ENCODE results near the gene PMM1. TPM values are rescaled to one million over a fixed set of nuclear protein-coding genes. Genes with fewer than 3 reads are reported as not detected.
A peak's percentile ranks its signal among the peaks of the same experiment; 100 is the strongest.
"Not testable (repeated sequence)": the region's sequence is repeated elsewhere in the genome, so short reads cannot be mapped to it uniquely, and the experiment has no call there.

The PMM1 gene
- total and polyA plus RNA-seq, 2 donors from 2014 or later = 36.4 to 127 TPM

DNA sequence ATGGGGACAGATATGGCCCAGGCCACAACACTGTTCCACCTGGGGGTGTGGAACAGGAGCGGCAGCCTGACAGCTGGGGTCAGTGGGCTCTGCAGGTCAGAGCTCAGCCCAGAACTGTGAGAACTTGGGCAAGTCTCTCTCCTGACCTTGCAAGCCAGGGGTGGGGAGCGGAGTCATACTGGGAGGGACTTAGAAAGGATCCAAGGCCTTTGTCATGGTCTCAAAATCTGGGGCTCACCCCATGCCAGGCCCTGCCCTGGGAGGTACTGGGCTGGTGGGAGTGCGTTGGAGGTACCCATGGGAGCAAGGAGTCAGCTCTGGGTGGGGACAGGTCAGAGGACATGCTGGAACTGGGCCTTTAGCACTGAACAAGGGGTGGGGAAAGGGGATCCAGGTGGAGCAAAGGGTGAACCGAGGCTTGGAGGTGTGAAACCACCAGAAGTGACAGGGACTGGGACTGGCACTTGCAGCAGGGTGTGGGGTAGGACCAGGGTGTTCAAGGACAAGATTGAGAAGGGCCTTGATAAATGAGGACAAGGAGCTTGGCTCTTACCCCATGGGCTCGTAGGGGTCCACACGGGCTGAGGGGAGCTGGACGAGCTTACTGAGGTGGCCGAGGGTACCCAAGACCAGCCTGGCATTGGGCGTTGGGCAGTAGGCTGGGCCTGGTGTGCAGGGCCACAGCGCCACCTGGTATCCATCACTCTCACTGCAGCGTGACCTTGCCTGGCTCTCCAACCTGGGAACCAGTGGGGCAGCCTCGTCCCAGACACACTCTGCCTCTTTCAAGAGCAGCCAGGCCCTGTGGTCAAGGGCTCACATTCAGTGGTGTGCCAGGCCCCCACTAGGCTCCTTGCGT is 7.4 kb upstream of the PMM1 start:
- TF ChIP-seq, protein P1, sequence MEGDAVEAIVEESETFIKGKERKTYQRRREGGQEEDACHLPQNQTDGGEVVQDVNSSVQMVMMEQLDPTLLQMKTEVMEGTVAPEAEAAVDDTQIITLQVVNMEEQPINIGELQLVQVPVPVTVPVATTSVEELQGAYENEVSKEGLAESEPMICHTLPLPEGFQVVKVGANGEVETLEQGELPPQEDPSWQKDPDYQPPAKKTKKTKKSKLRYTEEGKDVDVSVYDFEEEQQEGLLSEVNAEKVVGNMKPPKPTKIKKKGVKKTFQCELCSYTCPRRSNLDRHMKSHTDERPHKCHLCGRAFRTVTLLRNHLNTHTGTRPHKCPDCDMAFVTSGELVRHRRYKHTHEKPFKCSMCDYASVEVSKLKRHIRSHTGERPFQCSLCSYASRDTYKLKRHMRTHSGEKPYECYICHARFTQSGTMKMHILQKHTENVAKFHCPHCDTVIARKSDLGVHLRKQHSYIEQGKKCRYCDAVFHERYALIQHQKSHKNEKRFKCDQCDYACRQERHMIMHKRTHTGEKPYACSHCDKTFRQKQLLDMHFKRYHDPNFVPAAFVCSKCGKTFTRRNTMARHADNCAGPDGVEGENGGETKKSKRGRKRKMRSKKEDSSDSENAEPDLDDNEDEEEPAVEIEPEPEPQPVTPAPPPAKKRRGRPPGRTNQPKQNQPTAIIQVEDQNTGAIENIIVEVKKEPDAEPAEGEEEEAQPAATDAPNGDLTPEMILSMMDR (IDR thresholded peaks at IDR 0.05; ENCODE audit: borderline replicate concordance, extremely low read depth, insufficient read depth) = peak; percentile 87
- H3K9ac ChIP-seq (ENCODE audit: low read length in 3 of 3) = peak overlapping the region in 1 of 3 donors; percentile 44
- no peaks in the 10 kb centered on the region for H3K27me3 ChIP-seq (ENCODE audit: control insufficient read depth, insufficient read depth, low read length)
- no peak overlapping the region for H3K4me3 ChIP-seq (ENCODE audit: low read length in 3 of 3)
- no peaks in the 10 kb centered on the region for H3K36me3 ChIP-seq (ENCODE audit: control insufficient read depth in 2 of 3, insufficient read depth in 3 of 3, low read length in 3 of 3)
- FAIRE-seq (no peak), DNase-seq (peak; percentile 52 to 78 (median 69))
- intact Hi-C loops (cut with DNase I) = no loop called here
- peaks cover 0 to 7% (median 0%) of the 10 kb centered on the region in 3 donors for H3K4me1 ChIP-seq (ENCODE audit: control insufficient read depth in 2 of 3, insufficient read depth in 2 of 3, low read depth in 1 of 3, low read length in 3 of 3)
- H3K9me3 ChIP-seq (ENCODE audit: control insufficient read depth in 2 of 3, insufficient read depth in 1 of 3, low read length in 3 of 3) = no peaks in the 10 kb centered on the region
- peak overlapping the region in 1 of 2 donors; percentile 48 for H3K27ac ChIP-seq (ENCODE audit: low read depth in 2 of 2, low read length in 2 of 2)

DNA sequence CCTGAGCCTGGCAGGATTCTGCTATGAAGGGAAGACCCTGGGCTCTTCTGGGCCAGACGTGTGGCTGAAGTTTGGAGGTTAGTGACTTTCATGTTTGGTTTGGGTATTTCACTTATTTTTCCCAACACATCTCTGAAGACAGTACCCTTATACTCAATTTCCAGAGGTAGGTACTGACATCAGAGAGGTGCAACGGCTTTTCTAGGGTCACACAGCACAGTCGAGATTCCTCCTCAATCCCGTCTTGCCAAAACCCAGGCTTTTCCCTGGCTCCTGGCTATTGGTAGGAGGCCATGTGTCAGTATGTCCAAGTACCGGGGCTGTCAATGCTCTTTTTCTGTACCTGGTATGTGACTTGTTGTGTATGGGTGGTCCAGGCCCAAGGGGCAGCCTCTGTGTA is 6.1 kb upstream of the PMM1 start:
- TF ChIP-seq, protein P1 (IDR thresholded peaks at IDR 0.05; ENCODE audit: borderline replicate concordance, extremely low read depth, insufficient read depth) = no peak
- Histone ChIP-seq H3K9ac (ENCODE audit: low read length in 3 of 3) (no peak overlapping the region), H3K4me3 (ENCODE audit: low read length in 3 of 3) (no peak overlapping the region), H3K36me3 (ENCODE audit: control insufficient read depth in 2 of 3, insufficient read depth in 3 of 3, low read length in 3 of 3) (no peaks in the 10 kb centered on the region), H3K9me3 (ENCODE audit: control insufficient read depth in 2 of 3, insufficient read depth in 1 of 3, low read length in 3 of 3) (no peaks in the 10 kb centered on the region), H3K27ac (ENCODE audit: low read depth in 2 of 2, low read length in 2 of 2) (no peak overlapping the region), H3K4me1 (ENCODE audit: control insufficient read depth in 2 of 3, insufficient read depth in 2 of 3, low read depth in 1 of 3, low read length in 3 of 3) (peaks cover 0 to 7% (median 0%) of the 10 kb centered on the region in 3 donors), H3K27me3 (ENCODE audit: control insufficient read depth, insufficient read depth, low read length) (no peaks in the 10 kb centered on the region)
- FAIRE-seq = no peak
- DNase-seq = peak in 1 of 5 donors; percentile 19
- intact Hi-C loops (cut with DNase I) = no loop called here

DNA sequence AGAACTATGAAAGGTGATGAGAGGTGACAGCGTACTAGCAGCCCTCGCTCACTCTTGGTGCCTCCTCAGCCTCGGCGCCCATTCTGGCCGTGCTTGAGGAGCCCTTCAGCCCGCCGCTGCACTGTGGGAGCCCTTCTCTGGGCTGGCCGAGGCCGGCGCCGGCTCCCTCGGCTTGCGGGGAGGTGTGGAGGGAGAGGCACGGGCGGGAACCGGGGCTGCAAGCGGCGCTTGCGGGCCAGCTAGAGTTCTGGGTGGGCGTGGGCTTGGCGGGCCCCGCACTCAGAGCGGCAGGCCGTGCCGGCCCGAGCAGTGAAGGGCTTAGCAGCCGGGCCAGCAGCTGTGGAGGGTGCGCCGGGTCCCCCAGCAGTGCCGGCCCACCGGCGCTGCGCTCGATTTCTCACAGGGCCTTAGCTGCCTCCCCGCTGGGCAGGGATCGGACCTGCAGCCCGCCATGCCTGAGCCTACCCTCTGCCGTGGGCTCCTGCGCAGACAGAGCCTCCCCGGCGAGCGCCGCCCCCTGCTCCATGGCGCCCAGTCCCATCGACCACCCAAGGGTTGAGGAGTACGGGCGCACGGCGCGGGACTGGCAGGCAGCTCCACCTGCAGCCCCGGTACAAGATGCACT is 3.8 kb upstream of the PMM1 start:
- H3K9ac ChIP-seq (ENCODE audit: low read length in 3 of 3); intact Hi-C loops (cut with DNase I); H3K27me3 ChIP-seq (ENCODE audit: control insufficient read depth, insufficient read depth, low read length); H3K4me3 ChIP-seq (ENCODE audit: low read length in 3 of 3); FAIRE-seq; H3K27ac ChIP-seq (ENCODE audit: low read depth in 2 of 2, low read length in 2 of 2); H3K36me3 ChIP-seq (ENCODE audit: control insufficient read depth in 2 of 3, insufficient read depth in 3 of 3, low read length in 3 of 3); H3K9me3 ChIP-seq (ENCODE audit: control insufficient read depth in 2 of 3, insufficient read depth in 1 of 3, low read length in 3 of 3): not testable (repeated sequence)
- peaks cover 0 to 15% (median 0%) of the 10 kb centered on the region in 3 donors for H3K4me1 ChIP-seq (ENCODE audit: control insufficient read depth in 2 of 3, insufficient read depth in 2 of 3, low read depth in 1 of 3, low read length in 3 of 3)
- peak in 1 of 5 donors; percentile 71 for DNase-seq

DNA sequence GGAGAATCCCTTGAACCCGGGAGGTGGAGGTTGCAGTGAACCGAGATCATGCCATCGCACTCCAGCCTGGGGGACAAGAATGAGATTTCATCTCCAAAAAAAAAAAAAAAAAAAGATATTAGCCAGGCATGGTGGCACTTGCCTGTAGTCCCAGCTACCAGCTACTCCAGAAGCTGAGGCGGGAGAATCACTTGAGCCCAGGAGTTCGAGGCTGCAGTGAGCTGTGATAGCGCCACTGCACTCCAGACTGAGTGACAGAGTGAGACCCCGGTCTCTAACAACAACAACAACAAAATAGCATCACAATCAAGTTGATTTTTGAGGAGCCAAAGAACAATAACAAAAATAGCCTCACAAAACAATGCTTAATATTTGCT is 2.3 kb downstream of the PMM1 start:
- Histone ChIP-seq H3K9me3 (ENCODE audit: control insufficient read depth in 2 of 3, insufficient read depth in 1 of 3, low read length in 3 of 3) (no peaks in the 10 kb centered on the region), H3K4me1 (ENCODE audit: control insufficient read depth in 2 of 3, insufficient read depth in 2 of 3, low read depth in 1 of 3, low read length in 3 of 3) (peaks cover 0 to 15% (median 4%) of the 10 kb centered on the region in 3 donors), H3K36me3 (ENCODE audit: control insufficient read depth in 2 of 3, insufficient read depth in 3 of 3, low read length in 3 of 3) (peaks cover 0 to 16% (median 4%) of the 10 kb centered on the region in 3 donors), H3K27ac (ENCODE audit: low read depth in 2 of 2, low read length in 2 of 2) (peak overlapping the region; percentile 65 to 69), H3K4me3 (ENCODE audit: low read length in 3 of 3) (peak overlapping the region in 1 of 3 donors; percentile 15), H3K9ac (ENCODE audit: low read length in 3 of 3) (peak overlapping the region in 2 of 3 donors; percentile 4 to 48), H3K27me3 (ENCODE audit: control insufficient read depth, insufficient read depth, low read length) (no peaks in the 10 kb centered on the region)
- TF ChIP-seq, protein P1 (IDR thresholded peaks at IDR 0.05; ENCODE audit: borderline replicate concordance, extremely low read depth, insufficient read depth) = no peak
- no peak for FAIRE-seq
- DNase-seq = no peak
- intact Hi-C loops (cut with DNase I) = no loop called here
